ENCODE results near the gene NUDT17.

- TF ChIP-seq, protein P1, sequence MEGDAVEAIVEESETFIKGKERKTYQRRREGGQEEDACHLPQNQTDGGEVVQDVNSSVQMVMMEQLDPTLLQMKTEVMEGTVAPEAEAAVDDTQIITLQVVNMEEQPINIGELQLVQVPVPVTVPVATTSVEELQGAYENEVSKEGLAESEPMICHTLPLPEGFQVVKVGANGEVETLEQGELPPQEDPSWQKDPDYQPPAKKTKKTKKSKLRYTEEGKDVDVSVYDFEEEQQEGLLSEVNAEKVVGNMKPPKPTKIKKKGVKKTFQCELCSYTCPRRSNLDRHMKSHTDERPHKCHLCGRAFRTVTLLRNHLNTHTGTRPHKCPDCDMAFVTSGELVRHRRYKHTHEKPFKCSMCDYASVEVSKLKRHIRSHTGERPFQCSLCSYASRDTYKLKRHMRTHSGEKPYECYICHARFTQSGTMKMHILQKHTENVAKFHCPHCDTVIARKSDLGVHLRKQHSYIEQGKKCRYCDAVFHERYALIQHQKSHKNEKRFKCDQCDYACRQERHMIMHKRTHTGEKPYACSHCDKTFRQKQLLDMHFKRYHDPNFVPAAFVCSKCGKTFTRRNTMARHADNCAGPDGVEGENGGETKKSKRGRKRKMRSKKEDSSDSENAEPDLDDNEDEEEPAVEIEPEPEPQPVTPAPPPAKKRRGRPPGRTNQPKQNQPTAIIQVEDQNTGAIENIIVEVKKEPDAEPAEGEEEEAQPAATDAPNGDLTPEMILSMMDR (IDR thresholded peaks at IDR 0.05; ENCODE audit: insufficient read depth, low read depth, low read length): no peak
- TF ChIP-seq EZH2 (IDR thresholded peaks at IDR 0.05; ENCODE audit: insufficient read depth, low read length): no peak
These were observed 17.5 kb upstream of the NUDT17 start for GRCh38 chr1:145827966-145828365.

All from astrocyte (in vitro differentiated cells and primary cell).